Measurements from ENCODE around the gene SPTBN5.
A peak's percentile ranks its signal among the peaks of the same experiment; 100 is the strongest.

The SPTBN5 gene

GRCh38 chr15:41866872-41867579, 26.8 kb downstream of the SPTBN5 start:
- DNase-seq (ENCODE audit: low read depth, low spot score): no peak

- DNase-seq (ENCODE audit: low read depth, low spot score): no peak
These were observed 27.6 kb downstream of the SPTBN5 start for GRCh38 chr15:41866263-41866703.

- no peak for DNase-seq (ENCODE audit: low read depth, low spot score)
These were observed 28.3 kb downstream of the SPTBN5 start for GRCh38 chr15:41865490-41866055.

GRCh38 chr15:41862515-41863116, 31.2 kb downstream of the SPTBN5 start:
- DNase-seq (ENCODE audit: low read depth, low spot score): peak; percentile 13

- DNase-seq (ENCODE audit: low read depth, low spot score): no peak
These were observed 32.0 kb downstream of the SPTBN5 start for GRCh38 chr15:41861736-41862356.

GRCh38 chr15:41860049-41860828, 33.6 kb downstream of the SPTBN5 start:
- DNase-seq (ENCODE audit: low read depth, low spot score): no peak

- no peak for DNase-seq (ENCODE audit: low read depth, low spot score)
These were observed 35.1 kb downstream of the SPTBN5 start for GRCh38 chr15:41858756-41859155.

- no peak for DNase-seq (ENCODE audit: low read depth, low spot score)
These were observed 36.5 kb downstream of the SPTBN5 start for GRCh38 chr15:41857316-41857715.

GRCh38 chr15:41856716-41857115, 37.1 kb downstream of the SPTBN5 start:
- DNase-seq (ENCODE audit: low read depth, low spot score): no peak

- DNase-seq (ENCODE audit: low read depth, low spot score): no peak
These were observed 37.6 kb downstream of the SPTBN5 start for GRCh38 chr15:41856262-41856661.

- DNase-seq (ENCODE audit: low read depth, low spot score): no peak
These were observed 38.4 kb downstream of the SPTBN5 start for GRCh38 chr15:41855261-41855961.

GRCh38 chr15:41854443-41854842, 39.4 kb downstream of the SPTBN5 start:
- no peak for DNase-seq (ENCODE audit: low read depth, low spot score)

- no peak for DNase-seq (ENCODE audit: low read depth, low spot score)
These were observed 40.0 kb downstream of the SPTBN5 start for GRCh38 chr15:41853831-41854230.

- no peak for DNase-seq (ENCODE audit: low read depth, low spot score)
These were observed 40.9 kb downstream of the SPTBN5 start for GRCh38 chr15:41852736-41853590.

- DNase-seq (ENCODE audit: low read depth, low spot score): no peak
These were observed 42.0 kb downstream of the SPTBN5 start for GRCh38 chr15:41851755-41852370.

- DNase-seq (ENCODE audit: low read depth, low spot score): no peak
These were observed 42.7 kb downstream of the SPTBN5 start for GRCh38 chr15:41851167-41851523.

GRCh38 chr15:41850482-41851166, 43.2 kb downstream of the SPTBN5 start:
- no peak for DNase-seq (ENCODE audit: low read depth, low spot score)

GRCh38 chr15:41849861-41850260, 44.0 kb downstream of the SPTBN5 start:
- no peak for DNase-seq (ENCODE audit: low read depth, low spot score)

GRCh38 chr15:41849204-41849603, 44.6 kb downstream of the SPTBN5 start:
- DNase-seq (ENCODE audit: low read depth, low spot score): no peak
